Panc1 (cell line): Measurements from ENCODE around the gene USP6NL. TPM values are rescaled to one million over a fixed set of nuclear protein-coding genes. Genes with fewer than 3 reads are reported as not detected.

ENCODE experiments used
- ATAC-seq: fragments of 200-7000 bp; cut with Tn5 transposase; 2 replicates; pipeline ENCODE4 v1.9.1; 2020; ENCODE audit warnings: mild to moderate bottlenecking, moderate library complexity
- BruUV-seq: library from RNA; stranded (reverse); fragments of 400-500 nt; replicated peaks from 2 replicates; lab custom pipeline; 2021; lab: Mats Ljungman, UMichigan
- CTCF ChIA-PET: fragments of 300-600 bp; sonication (Branson Sonifier 250); formaldehyde crosslinking; loops from one replicate; lab custom pipeline; 2022; ENCODE audit warnings: antibody characterized with exemption; lab: Charles Lee
- POLR2A ChIA-PET: fragments of 300-600 bp; sonication (Branson Sonifier 250); formaldehyde crosslinking; loops from one replicate; lab custom pipeline; 2022; ENCODE audit warnings: antibody characterized with exemption; lab: Charles Lee
- DNase-seq: peaks from one replicate; pipeline ENCODE4 v3.0.0-alpha.2; 2010; ENCODE audit warnings: low read depth, low spot score
- H3K27ac ChIP-seq: 2 replicates; pipeline ENCODE4 v1.5.1; 2011; ENCODE audit warnings: mild to moderate bottlenecking, low read length, inconsistent platforms
- H3K27me3 ChIP-seq: fragments of 200-500 bp; sonication (Bioruptor generic); 2 replicates; pipeline ENCODE4 v1.6.0; 2014; ENCODE audit warnings: low read length, inconsistent platforms; ENCODE audit not compliant: control insufficient read depth, insufficient read depth
- H3K36me3 ChIP-seq: fragments of 200-500 bp; sonication (Bioruptor generic); 2 replicates; pipeline ENCODE4 v1.5.1; 2014; ENCODE audit warnings: inconsistent platforms, mild to moderate bottlenecking, low read length, moderate library complexity; ENCODE audit not compliant: control insufficient read depth, insufficient read depth
- H3K4me1 ChIP-seq: 2 replicates; pipeline ENCODE4 v1.5.1; 2011; ENCODE audit warnings: inconsistent platforms, mild to moderate bottlenecking, low read length, moderate library complexity; ENCODE audit not compliant: control insufficient read depth, insufficient read depth
- H3K4me3 ChIP-seq, 2 experiments: 2 replicates each; pipeline ENCODE4 v1.5.1; 2011 to 2012; ENCODE audit warnings: low read depth in 2 of 2, low read length in 2 of 2, mild to moderate bottlenecking in 2 of 2, inconsistent platforms in 1 of 2, moderate library complexity in 1 of 2
- H3K9me3 ChIP-seq: fragments of 200-500 bp; sonication (Bioruptor generic); 2 replicates; pipeline ENCODE4 v1.5.1; 2014; ENCODE audit warnings: low read depth, mild to moderate bottlenecking, inconsistent platforms, low read length, moderate library complexity; ENCODE audit not compliant: control insufficient read depth, insufficient read depth
- POLR2AphosphoS5 ChIP-seq: IDR thresholded peaks from 2 replicates; pipeline ENCODE4 v1.6.1; 2012; ENCODE audit warnings: mild to moderate bottlenecking, low read depth, low read length, moderate library complexity
- SIN3A ChIP-seq: IDR thresholded peaks from 2 replicates; pipeline ENCODE4 v1.6.1; 2012; ENCODE audit warnings: low read depth, mild to moderate bottlenecking, low read length, moderate library complexity, borderline replicate concordance; ENCODE audit not compliant: insufficient read depth
- TCF7L2 ChIP-seq: IDR thresholded peaks from 2 replicates; pipeline ENCODE4 v1.6.1; 2011; ENCODE audit warnings: mild to moderate bottlenecking, low read depth, low read length, inconsistent platforms
- in situ Hi-C: cut with HindIII; loops from 2 replicates; pipeline ENCODE4 v1.10.0; 2016; ENCODE audit warnings: low sequenced_read_pairs, low pct_unique_long_range_greater_than_20kb
- intact Hi-C: fragments of 100-400 bp; cut with micrococcal nuclease; formaldehyde crosslinking; loops from one replicate; pipeline ENCODE4 v1.10.0; 2022; ENCODE audit not compliant: unreplicated experiment
- total RNA-seq: library from RNA; stranded (reverse); gene quantifications from one replicate; pipeline ENCODE4 v1.2.1, GENCODE V29; 2021; ENCODE audit not compliant: unreplicated experiment
- TF ChIP-seq, protein P1 (sequence below): fragments of 450-650 bp; IDR thresholded peaks from 2 replicates; pipeline ENCODE4 v1.5.1; 2017; ENCODE audit warnings: mild to moderate bottlenecking
- TF ChIP-seq, protein P2 (sequence below), 2 experiments: IDR thresholded peaks; 2 replicates each; pipeline ENCODE4 v1.6.1; 2011 to 2012; ENCODE audit warnings: low read depth in 2 of 2, control low read depth in 1 of 2, low read length in 1 of 2, mild to moderate bottlenecking in 1 of 2, moderate library complexity in 1 of 2; ENCODE audit not compliant: insufficient read depth in 1 of 2

The USP6NL gene
- total RNA-seq, 1 experiment from 2014 or later = 13.9 TPM

DNA sequence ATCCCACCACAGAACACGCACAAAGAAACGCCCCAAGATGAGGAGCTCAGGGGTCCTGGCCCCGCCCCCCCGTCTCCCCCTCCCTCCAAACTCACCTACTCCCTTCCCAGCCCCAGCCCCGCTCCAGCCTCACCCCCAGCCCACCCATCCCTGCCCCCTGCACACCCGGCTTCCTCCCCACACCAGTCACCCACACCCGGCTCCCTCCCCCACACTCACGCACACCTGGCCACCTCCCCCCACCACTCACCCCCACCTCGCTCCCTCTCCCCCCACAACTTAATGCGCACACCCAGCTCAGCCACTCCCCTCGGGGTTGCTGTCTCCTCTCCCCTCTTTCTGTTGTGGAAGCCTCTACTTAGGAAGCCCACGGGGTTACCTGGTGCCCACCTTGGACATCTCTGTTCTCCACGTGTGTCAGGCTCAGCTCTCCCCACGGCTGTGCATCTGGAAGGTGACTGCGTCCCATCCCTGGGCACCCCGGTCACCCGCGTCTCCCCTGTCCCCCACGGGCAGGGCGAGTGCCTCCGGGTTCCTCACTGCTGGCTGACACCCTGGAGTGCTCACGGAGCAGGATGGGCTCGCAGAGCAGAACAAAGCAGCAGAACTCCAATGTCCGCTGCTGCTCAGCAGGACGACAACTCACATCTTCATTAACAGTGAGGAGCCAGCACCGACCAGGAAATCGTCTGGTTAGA lies 166.8 kb downstream of the USP6NL start:
- TF ChIP-seq, protein P1, sequence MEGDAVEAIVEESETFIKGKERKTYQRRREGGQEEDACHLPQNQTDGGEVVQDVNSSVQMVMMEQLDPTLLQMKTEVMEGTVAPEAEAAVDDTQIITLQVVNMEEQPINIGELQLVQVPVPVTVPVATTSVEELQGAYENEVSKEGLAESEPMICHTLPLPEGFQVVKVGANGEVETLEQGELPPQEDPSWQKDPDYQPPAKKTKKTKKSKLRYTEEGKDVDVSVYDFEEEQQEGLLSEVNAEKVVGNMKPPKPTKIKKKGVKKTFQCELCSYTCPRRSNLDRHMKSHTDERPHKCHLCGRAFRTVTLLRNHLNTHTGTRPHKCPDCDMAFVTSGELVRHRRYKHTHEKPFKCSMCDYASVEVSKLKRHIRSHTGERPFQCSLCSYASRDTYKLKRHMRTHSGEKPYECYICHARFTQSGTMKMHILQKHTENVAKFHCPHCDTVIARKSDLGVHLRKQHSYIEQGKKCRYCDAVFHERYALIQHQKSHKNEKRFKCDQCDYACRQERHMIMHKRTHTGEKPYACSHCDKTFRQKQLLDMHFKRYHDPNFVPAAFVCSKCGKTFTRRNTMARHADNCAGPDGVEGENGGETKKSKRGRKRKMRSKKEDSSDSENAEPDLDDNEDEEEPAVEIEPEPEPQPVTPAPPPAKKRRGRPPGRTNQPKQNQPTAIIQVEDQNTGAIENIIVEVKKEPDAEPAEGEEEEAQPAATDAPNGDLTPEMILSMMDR = no peak
- no peak for TF ChIP-seq POLR2AphosphoS5
- no peak for TF ChIP-seq TCF7L2
- TF ChIP-seq, protein P2, sequence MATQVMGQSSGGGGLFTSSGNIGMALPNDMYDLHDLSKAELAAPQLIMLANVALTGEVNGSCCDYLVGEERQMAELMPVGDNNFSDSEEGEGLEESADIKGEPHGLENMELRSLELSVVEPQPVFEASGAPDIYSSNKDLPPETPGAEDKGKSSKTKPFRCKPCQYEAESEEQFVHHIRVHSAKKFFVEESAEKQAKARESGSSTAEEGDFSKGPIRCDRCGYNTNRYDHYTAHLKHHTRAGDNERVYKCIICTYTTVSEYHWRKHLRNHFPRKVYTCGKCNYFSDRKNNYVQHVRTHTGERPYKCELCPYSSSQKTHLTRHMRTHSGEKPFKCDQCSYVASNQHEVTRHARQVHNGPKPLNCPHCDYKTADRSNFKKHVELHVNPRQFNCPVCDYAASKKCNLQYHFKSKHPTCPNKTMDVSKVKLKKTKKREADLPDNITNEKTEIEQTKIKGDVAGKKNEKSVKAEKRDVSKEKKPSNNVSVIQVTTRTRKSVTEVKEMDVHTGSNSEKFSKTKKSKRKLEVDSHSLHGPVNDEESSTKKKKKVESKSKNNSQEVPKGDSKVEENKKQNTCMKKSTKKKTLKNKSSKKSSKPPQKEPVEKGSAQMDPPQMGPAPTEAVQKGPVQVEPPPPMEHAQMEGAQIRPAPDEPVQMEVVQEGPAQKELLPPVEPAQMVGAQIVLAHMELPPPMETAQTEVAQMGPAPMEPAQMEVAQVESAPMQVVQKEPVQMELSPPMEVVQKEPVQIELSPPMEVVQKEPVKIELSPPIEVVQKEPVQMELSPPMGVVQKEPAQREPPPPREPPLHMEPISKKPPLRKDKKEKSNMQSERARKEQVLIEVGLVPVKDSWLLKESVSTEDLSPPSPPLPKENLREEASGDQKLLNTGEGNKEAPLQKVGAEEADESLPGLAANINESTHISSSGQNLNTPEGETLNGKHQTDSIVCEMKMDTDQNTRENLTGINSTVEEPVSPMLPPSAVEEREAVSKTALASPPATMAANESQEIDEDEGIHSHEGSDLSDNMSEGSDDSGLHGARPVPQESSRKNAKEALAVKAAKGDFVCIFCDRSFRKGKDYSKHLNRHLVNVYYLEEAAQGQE (IDR thresholded peaks at IDR 0.05; ENCODE audit: insufficient read depth in 1 of 2, low read depth in 2 of 2, low read length in 1 of 2) = no peak
- no peak for TF ChIP-seq SIN3A
- Histone ChIP-seq H3K9me3 (no peaks in the 10 kb centered on the region), H3K4me1 (no peaks in the 10 kb centered on the region), H3K36me3 (no peaks in the 10 kb centered on the region), H3K4me3 (no peak overlapping the region), H3K27ac (no peak overlapping the region), H3K27me3 (no peaks in the 10 kb centered on the region; the same call in 1 of the 2 replicates)
- no TSS peak for BruUV-seq
- DNase-seq = no peak
- ChIA-PET POLR2A (no interaction called here), CTCF (no interaction called here)
- intact Hi-C loops (no loop called here), in situ Hi-C loops (no loop called here)
- ATAC-seq = no peak

DNA sequence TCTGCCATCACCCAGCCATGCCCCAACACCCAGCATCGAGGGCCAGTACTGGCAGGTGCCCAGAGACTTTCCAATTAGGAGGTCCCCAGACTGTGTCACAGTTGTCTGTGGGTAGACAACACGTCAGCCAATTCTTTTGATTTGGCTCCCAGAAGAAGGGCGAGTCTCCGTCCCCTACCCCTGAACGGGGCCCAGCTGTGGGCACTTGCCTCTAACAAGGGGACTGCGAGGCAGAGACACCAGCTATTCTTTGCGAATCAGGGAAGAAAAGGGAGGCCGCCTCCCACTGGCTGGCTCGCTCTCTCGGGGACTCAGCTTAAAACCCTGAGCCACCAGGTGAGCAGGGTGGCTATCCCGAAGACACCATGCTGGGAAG lies 167.3 kb downstream of the USP6NL start:
- TF ChIP-seq SIN3A (no peak), TCF7L2 (no peak), POLR2AphosphoS5 (no peak)
- TF ChIP-seq, protein P1 = no peak
- TF ChIP-seq, protein P2 (IDR thresholded peaks at IDR 0.05; ENCODE audit: insufficient read depth in 1 of 2, low read depth in 2 of 2, low read length in 1 of 2) = no peak
- Histone ChIP-seq H3K4me1 (no peaks in the 10 kb centered on the region), H3K9me3 (no peaks in the 10 kb centered on the region), H3K36me3 (no peaks in the 10 kb centered on the region), H3K27me3 (no peaks in the 10 kb centered on the region; the same call in 1 of the 2 replicates), H3K27ac (no peak overlapping the region), H3K4me3 (no peak overlapping the region)
- ChIA-PET POLR2A (no interaction called here), CTCF (no interaction called here)
- intact Hi-C loops (no loop called here), in situ Hi-C loops (no loop called here)
- no peak for DNase-seq
- BruUV-seq = no TSS peak
- no peak for ATAC-seq
